Measurements from ENCODE around the gene LRRC4B.
A peak's percentile ranks its signal among the peaks of the same experiment; 100 is the strongest.

LRRC4B gene

GRCh38 chr19:50554212-50554611 lies 14.0 kb downstream of the LRRC4B start:
- DNase-seq (ENCODE audit: low read depth in 2 of 2, low spot score in 1 of 2), result no peak

GRCh38 chr19:50553134-50553703 lies 15.0 kb downstream of the LRRC4B start:
- DNase-seq (ENCODE audit: low read depth in 2 of 2, low spot score in 1 of 2), result no peak

DNA sequence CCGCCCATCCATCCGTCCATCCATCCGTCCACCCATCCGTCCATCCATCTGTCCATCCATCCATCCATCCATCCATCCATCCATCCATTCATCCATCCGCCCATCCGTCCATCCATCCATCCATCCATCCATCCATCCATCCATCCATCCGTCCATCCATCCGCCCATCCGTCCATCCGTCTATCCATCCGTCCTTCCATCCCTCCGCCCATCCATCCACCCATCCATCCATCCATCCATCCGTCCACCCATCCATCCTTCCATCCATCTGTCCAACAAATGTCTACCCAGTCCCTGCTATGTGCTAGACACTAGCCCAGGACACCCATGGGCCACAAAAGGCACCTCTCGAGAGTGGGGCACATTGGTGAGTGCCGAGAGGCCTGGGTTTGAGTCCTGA lies 15.7 kb downstream of the LRRC4B start:
- no peak for DNase-seq (ENCODE audit: low read depth in 2 of 2, low spot score in 1 of 2)

GRCh38 chr19:50551715-50552187 lies 16.5 kb downstream of the LRRC4B start:
- no peak for DNase-seq (ENCODE audit: low read depth in 2 of 2, low spot score in 1 of 2)

DNA sequence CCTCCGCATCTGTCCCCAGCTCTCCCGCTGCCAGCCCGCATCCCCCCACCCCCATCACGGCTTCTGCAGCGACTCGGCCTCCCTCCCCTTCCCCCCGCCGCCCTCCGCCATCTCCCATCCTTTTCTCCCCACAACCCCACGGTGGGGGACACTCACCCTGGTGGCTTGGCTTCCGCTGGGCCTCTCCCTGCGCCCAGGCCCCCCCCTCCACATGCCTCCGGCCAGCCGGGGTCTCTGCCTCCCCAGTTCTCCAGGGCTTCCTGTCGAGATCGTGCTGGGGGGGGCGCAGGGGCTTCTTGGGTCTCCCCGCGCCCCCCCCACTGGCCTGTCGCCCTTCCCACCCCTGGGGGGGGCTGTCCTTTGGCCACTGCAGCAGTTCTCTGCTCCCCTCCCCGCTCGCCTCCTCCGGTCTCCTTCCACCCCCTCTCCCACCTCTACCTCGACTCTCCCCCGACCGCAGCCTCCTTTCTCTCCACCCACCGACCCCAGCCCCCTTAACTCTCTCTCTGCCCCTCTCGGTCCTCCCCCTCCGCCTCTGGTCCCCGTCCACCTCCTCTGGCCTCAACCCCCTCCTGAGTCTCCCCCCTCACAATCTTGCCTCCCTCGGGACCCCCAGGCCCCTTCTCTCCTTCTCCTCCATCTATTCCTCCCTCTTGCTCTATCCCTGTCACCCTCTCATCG lies 17.1 kb downstream of the LRRC4B start:
- DNase-seq (ENCODE audit: low read depth in 2 of 2, low spot score in 1 of 2), result no peak

DNA sequence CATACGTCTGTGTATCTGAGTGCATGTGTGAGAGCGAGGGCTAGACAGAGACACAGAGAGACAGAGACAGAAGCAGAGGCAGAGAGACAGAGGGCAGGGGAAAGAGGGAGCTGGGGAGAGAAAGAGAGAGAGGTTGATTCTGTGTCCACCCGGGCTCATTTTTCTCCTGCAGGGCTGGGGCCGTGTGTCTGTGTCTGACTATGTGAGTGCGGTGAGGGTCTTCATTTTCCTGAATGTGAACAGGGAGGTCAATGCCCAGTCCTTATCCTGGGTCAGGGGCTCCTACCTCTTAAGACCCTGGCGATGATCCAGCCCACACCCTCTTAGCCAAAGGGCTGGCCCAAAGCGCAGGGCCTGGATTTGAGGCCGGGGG lies 17.7 kb downstream of the LRRC4B start:
- no peak for DNase-seq (ENCODE audit: low read depth in 2 of 2, low spot score in 1 of 2)

GRCh38 chr19:50549927-50550593 lies 18.2 kb downstream of the LRRC4B start:
- no peak for DNase-seq (ENCODE audit: low read depth in 2 of 2, low spot score in 1 of 2)

DNA sequence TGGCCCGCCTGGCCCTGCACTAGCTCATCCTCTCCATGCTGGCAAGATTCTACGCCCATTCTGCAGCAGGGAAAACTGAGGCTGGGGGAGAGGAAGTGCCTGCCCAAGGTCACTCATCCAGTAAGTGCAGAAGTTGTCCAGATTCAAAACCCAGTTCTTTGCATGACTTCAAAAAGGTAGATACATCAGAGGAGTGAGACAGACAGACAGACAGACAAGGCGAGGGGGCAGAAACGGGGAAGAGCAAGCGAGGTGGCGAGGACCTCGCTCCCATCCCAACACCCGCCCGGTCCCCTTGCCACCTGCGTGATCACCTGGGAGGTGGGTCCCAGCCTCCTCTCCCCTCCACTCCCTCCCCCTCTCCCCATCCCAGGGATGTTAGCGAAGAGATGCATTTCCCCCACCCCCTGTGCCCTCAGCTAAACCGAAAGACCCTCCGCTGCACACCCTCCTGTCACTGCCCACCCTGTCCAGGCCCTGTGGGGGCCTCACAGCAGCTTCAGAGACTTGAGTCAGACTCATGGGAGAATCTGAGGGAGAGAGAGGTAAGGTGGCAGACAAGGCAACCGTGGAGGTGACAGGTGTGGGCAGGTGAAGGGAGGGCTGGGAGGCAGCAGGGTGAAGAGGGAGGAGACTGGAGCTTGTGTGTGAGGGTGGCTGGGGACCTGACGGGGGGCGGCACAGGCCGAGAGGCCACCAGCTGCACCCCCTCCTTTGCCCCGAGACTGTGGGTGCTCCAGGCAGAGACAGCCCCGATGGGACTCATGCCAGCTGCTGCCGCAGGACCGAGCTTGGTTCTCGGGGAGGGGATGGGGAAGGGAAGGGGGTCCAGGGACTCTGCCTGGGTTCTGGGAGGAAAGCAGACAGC lies 18.9 kb downstream of the LRRC4B start:
- DNase-seq (ENCODE audit: low read depth in 2 of 2, low spot score in 1 of 2), result no peak

DNA sequence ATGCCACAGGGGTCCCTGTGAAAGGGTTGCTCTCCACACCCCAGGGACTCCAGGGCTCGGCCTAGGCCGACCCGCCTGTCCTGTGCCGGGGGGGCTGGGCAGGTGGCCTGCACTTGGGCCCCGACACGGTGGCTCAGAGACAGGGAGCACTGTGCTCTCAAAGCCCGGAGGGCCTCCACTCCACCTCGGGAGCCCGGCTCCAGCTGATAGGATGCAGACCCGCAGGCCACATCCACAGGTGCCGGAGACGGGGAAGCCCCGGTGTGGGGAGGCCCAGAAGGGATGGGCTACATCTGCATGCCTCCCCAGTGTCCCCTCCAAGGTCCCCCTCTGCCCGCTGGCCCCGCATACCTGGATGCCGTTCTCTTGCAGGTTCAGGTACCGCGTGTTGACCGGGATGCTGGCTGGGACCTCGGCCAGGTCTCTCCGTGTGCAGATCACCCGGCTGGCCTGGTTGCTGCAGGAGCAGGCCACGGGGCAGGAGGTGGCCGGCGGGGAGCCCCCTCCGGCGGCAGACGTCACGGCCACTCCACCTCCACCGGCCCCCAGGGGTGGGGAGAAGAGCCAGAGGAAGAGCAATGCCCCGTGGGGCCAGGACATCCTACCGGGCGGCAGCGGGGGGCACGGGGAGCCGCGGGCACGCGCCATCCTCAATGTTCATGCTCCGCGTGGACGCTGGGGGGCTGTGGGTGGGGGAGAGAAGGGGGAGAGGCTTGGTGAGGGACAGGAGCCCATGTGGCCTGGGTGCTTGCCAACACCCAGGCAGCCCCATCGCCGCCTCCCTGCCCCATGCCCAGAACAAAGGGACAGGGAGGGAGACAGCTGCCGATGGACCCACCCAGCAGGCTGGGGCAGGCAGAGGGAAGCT lies 19.8 kb downstream of the LRRC4B start:
- no peak for DNase-seq (ENCODE audit: low read depth in 2 of 2, low spot score in 1 of 2)

GRCh38 chr19:50547385-50548190 lies 20.6 kb downstream of the LRRC4B start:
- no peak for DNase-seq (ENCODE audit: low read depth in 2 of 2, low spot score in 1 of 2)

- DNase-seq (ENCODE audit: low read depth in 2 of 2, low spot score in 1 of 2), result no peak
Observed at GRCh38 chr19:50546527-50547221, 21.6 kb downstream of the LRRC4B start.

GRCh38 chr19:50542943-50543342 lies 25.3 kb downstream of the LRRC4B start:
- DNase-seq (ENCODE audit: low read depth in 2 of 2, low spot score in 1 of 2), result no peak

- DNase-seq (ENCODE audit: low read depth in 2 of 2, low spot score in 1 of 2), result peak; percentile 18 to 24
Observed at GRCh38 chr19:50537769-50538230, 30.4 kb downstream of the LRRC4B start.

- DNase-seq (ENCODE audit: low read depth in 2 of 2, low spot score in 1 of 2), result no peak
Observed at GRCh38 chr19:50537306-50537685, 30.9 kb downstream of the LRRC4B start.

GRCh38 chr19:50536662-50537305 lies 31.5 kb downstream of the LRRC4B start:
- no peak for DNase-seq (ENCODE audit: low read depth in 2 of 2, low spot score in 1 of 2)

DNA sequence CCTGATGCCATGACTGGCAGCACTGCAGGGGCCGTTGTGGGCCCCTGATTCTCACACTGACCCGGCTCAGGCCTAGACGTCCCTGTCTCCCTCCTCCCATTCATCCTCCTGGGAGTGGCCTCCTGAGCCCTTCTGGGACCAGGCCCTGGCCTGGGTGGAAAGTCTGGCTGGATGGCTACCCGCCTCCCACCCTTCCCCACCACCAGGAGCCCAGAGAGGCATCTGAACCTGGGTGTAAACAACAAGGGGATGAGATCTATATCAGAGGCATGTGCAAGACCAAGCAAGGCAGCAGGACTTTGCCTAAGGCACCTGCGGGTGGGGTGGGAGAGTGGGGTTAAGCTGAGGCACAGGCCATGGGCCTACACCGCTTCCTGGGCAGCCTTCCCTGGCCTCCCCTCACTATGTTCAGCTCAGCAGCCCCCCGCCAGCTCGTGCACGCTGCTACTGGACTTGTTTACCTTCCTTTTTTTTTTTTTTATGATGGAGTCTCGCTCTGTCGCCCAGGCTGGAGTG lies 32.5 kb downstream of the LRRC4B start:
- DNase-seq (ENCODE audit: low read depth in 2 of 2, low spot score in 1 of 2), result no peak

DNA sequence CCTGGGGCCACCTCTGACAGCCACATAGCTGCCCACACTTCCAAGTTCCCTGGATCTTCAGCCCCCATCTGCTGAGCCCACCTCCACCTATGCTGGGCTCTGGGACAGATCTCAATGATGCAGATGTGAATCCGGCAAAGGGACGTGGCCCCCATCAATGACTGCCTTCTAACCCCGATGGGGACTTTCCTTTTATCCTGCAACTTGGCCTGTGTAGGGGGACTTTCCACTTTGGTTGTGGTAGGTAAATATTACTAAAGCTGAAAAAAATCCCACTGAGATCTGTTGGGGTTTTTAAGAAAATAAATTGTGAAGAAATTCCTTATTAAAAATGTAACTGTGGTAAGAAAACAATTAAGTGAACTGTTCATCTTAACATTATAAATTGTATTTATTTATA lies 33.8 kb downstream of the LRRC4B start:
- no peak for DNase-seq (ENCODE audit: low read depth in 2 of 2, low spot score in 1 of 2)

DNA sequence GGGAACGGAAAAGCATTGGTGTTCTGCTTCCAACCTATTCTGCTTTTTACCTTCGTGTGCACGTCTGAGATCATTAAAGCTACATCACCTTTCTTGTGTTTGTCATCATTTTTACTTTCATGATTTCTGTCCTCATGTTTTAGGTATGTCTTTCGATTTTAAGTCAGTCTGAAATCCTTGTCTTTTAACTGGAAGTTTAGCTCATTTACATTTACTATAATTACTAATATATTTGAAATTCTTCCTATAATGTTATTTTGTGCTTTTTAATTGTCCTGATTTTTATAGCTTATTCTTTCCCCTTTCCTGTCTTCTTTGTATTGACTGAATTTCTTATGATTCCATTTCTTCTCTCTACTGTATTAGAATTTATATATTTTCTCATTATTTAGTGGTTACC lies 35.3 kb downstream of the LRRC4B start:
- DNase-seq (ENCODE audit: low read depth in 2 of 2, low spot score in 1 of 2), result no peak
